Stomach (tissue), 4 donors: ENCODE measurements around the gene TOMM5.

Experiments used
- POLR2A ChIP-seq, 4 donors: fragments of 450-650 bp; IDR thresholded peaks; one replicate each; pipeline ENCODE4 v1.6.1; 2016; ENCODE audit warnings: antibody characterized with exemption in 4 of 4, control low read depth in 2 of 4, mild to moderate bottlenecking in 1 of 4, moderate library complexity in 1 of 4
- POLR2AphosphoS5 ChIP-seq, 3 donors: sonication (generic); formaldehyde crosslinking; IDR thresholded peaks; one replicate each; pipeline ENCODE4 v1.6.1; 2016; ENCODE audit warnings: antibody characterized with exemption in 3 of 3
- TF ChIP-seq, protein P1 (sequence below), 7 experiments: fragments of 450-650 bp in 4 of 7; fragments of 200-600 bp in 3 of 7; sonication (generic) in 3 of 7; IDR thresholded peaks; one replicate each; pipeline ENCODE4 v1.5.1; 2016 to 2019; ENCODE audit warnings: antibody characterized with exemption in 7 of 7, control low read depth in 2 of 7, mild to moderate bottlenecking in 1 of 7

DNA sequence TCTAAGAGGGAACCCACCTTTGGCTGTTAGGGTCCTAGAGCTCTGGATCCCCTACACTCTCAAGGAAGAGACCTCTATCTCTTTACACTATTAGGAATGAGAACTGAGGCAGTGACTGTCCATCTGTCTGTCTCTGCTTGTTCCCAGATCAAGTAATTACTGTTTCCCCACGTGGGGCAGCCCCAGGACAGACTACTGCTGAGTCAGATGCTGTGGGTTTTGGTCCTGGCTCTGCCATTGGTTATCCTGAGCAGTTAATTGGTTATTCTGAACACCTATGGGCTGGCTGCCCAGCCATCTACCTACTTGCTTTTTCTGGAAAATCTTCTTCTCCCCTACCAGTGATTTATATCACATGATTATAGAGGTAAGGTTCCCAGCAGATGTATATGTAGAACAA, 49.5 kb downstream of the TOMM5 start:
- TF ChIP-seq POLR2A (IDR thresholded peaks at IDR 0.05), result no peak
- no peak for TF ChIP-seq POLR2AphosphoS5 (IDR thresholded peaks at IDR 0.05)
- TF ChIP-seq, protein P1, sequence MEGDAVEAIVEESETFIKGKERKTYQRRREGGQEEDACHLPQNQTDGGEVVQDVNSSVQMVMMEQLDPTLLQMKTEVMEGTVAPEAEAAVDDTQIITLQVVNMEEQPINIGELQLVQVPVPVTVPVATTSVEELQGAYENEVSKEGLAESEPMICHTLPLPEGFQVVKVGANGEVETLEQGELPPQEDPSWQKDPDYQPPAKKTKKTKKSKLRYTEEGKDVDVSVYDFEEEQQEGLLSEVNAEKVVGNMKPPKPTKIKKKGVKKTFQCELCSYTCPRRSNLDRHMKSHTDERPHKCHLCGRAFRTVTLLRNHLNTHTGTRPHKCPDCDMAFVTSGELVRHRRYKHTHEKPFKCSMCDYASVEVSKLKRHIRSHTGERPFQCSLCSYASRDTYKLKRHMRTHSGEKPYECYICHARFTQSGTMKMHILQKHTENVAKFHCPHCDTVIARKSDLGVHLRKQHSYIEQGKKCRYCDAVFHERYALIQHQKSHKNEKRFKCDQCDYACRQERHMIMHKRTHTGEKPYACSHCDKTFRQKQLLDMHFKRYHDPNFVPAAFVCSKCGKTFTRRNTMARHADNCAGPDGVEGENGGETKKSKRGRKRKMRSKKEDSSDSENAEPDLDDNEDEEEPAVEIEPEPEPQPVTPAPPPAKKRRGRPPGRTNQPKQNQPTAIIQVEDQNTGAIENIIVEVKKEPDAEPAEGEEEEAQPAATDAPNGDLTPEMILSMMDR (IDR thresholded peaks at IDR 0.05), result no peak
